ENCODE data around the gene ABTB2.

- TF ChIP-seq, protein P1, sequence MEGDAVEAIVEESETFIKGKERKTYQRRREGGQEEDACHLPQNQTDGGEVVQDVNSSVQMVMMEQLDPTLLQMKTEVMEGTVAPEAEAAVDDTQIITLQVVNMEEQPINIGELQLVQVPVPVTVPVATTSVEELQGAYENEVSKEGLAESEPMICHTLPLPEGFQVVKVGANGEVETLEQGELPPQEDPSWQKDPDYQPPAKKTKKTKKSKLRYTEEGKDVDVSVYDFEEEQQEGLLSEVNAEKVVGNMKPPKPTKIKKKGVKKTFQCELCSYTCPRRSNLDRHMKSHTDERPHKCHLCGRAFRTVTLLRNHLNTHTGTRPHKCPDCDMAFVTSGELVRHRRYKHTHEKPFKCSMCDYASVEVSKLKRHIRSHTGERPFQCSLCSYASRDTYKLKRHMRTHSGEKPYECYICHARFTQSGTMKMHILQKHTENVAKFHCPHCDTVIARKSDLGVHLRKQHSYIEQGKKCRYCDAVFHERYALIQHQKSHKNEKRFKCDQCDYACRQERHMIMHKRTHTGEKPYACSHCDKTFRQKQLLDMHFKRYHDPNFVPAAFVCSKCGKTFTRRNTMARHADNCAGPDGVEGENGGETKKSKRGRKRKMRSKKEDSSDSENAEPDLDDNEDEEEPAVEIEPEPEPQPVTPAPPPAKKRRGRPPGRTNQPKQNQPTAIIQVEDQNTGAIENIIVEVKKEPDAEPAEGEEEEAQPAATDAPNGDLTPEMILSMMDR (conservative IDR thresholded peaks at IDR 0.05; ENCODE audit: low read depth in 2 of 2): no peak
- no peak for TF ChIP-seq ZNF462 (CRISPR knock-in tag; IDR thresholded peaks at IDR 0.05)
- TF ChIP-seq EZH2 (IDR thresholded peaks at IDR 0.05; ENCODE audit: low read depth, unreplicated experiment): no peak
- no peak for TF ChIP-seq JUNB (IDR thresholded peaks at IDR 0.05; ENCODE audit: unreplicated experiment)
- TF ChIP-seq POLR2AphosphoS5 (IDR thresholded peaks at IDR 0.05; ENCODE audit: low read depth): no peak
- TF ChIP-seq CREB1 (CRISPR knock-in tag; IDR thresholded peaks at IDR 0.05; ENCODE audit: low read depth): no peak
- TF ChIP-seq STAT1 (IDR thresholded peaks at IDR 0.05; ENCODE audit: unreplicated experiment): no peak
- no peak for TF ChIP-seq EZH2phosphoT487 (IDR thresholded peaks at IDR 0.05; ENCODE audit: unreplicated experiment)
- TF ChIP-seq, protein P2, sequence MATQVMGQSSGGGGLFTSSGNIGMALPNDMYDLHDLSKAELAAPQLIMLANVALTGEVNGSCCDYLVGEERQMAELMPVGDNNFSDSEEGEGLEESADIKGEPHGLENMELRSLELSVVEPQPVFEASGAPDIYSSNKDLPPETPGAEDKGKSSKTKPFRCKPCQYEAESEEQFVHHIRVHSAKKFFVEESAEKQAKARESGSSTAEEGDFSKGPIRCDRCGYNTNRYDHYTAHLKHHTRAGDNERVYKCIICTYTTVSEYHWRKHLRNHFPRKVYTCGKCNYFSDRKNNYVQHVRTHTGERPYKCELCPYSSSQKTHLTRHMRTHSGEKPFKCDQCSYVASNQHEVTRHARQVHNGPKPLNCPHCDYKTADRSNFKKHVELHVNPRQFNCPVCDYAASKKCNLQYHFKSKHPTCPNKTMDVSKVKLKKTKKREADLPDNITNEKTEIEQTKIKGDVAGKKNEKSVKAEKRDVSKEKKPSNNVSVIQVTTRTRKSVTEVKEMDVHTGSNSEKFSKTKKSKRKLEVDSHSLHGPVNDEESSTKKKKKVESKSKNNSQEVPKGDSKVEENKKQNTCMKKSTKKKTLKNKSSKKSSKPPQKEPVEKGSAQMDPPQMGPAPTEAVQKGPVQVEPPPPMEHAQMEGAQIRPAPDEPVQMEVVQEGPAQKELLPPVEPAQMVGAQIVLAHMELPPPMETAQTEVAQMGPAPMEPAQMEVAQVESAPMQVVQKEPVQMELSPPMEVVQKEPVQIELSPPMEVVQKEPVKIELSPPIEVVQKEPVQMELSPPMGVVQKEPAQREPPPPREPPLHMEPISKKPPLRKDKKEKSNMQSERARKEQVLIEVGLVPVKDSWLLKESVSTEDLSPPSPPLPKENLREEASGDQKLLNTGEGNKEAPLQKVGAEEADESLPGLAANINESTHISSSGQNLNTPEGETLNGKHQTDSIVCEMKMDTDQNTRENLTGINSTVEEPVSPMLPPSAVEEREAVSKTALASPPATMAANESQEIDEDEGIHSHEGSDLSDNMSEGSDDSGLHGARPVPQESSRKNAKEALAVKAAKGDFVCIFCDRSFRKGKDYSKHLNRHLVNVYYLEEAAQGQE (IDR thresholded peaks at IDR 0.05; ENCODE audit: unreplicated experiment): no peak
- no peak for TF ChIP-seq ETS1 (IDR thresholded peaks at IDR 0.05)
These were observed 73.7 kb downstream of the ABTB2 start for GRCh38 chr11:34284156-34284555.

Measured in GM23338 (cell line).